ENCODE measurements around the gene HNRNPUL2.

The HNRNPUL2 gene

DNA sequence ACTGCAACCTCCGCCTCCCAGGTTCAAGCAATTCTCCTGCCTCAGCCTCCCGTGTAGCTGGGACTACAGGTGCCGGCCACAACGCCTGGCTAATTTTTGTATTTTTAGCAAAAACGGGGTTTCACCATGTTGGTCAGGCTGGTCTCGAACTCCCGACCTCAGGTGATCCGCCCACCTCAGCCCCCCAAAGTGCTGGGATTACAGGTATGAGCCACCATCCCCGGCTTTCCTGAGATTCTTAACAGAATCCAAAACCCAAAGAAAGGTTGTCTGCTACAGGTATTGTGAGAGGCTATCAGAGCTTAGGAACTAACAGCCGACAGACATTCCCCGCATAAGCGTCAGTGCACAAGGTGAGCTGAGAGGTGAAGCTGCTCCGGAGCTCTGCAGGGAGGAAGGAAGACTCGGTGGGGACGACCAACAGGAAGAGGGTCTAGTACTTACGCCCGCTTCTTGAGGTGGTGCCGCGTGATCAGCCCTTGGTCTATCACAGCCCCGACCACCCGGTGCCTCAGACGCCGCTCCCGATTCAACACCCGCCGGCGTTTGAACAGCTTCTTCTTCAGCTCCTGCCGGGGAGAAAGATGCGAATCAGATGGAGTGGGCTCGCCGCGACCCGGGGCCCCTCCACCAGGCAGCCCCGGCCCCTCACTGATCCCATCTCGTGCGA, 62.7 kb downstream of the HNRNPUL2 start:
- peak overlapping the region; percentile 80 for H3K4me2 ChIP-seq (ENCODE audit: low read depth, low read length, poor library complexity, severe bottlenecking)
- peak overlapping the region; percentile 61 for H2AFZ ChIP-seq (ENCODE audit: low read depth, low read length, severe bottlenecking)
- H3K9me2 ChIP-seq (replicated peaks; ENCODE audit: insufficient read depth, low read length), result no peaks in the 10 kb centered on the region
- H3K9me3 ChIP-seq (ENCODE audit: insufficient read depth, low read length), result no peaks in the 10 kb centered on the region
- peaks cover 43% of the 10 kb centered on the region for H3K79me2 ChIP-seq (ENCODE audit: insufficient read depth, low read length)
- no peaks in the 10 kb centered on the region for H3K27me3 ChIP-seq (ENCODE audit: low read length)
- peak overlapping the region; percentile 95 for H3K9ac ChIP-seq (ENCODE audit: low read length)
- H3K27ac ChIP-seq (ENCODE audit: low read depth, low read length), result peak overlapping the region; percentile 92
- TF ChIP-seq, protein P1, sequence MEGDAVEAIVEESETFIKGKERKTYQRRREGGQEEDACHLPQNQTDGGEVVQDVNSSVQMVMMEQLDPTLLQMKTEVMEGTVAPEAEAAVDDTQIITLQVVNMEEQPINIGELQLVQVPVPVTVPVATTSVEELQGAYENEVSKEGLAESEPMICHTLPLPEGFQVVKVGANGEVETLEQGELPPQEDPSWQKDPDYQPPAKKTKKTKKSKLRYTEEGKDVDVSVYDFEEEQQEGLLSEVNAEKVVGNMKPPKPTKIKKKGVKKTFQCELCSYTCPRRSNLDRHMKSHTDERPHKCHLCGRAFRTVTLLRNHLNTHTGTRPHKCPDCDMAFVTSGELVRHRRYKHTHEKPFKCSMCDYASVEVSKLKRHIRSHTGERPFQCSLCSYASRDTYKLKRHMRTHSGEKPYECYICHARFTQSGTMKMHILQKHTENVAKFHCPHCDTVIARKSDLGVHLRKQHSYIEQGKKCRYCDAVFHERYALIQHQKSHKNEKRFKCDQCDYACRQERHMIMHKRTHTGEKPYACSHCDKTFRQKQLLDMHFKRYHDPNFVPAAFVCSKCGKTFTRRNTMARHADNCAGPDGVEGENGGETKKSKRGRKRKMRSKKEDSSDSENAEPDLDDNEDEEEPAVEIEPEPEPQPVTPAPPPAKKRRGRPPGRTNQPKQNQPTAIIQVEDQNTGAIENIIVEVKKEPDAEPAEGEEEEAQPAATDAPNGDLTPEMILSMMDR (IDR thresholded peaks at IDR 0.05; ENCODE audit: insufficient read depth, low read length, poor library complexity, severe bottlenecking), result no peak
- no peak for TF ChIP-seq EZH2phosphoT487 (conservative IDR thresholded peaks at IDR 0.05; ENCODE audit: low read length)
- H3F3A ChIP-seq (ENCODE audit: insufficient read depth), result peaks cover 45% of the 10 kb centered on the region
- H3K36me3 ChIP-seq (ENCODE audit: low read length), result peaks cover 15% of the 10 kb centered on the region
- peak overlapping the region; percentile 89 for H3K4me3 ChIP-seq (ENCODE audit: insufficient read depth, low read length, poor library complexity, severe bottlenecking)
- H4K20me1 ChIP-seq (ENCODE audit: low read depth, low read length), result no peaks in the 10 kb centered on the region

All from SU-DHL-6 (cell line).